Fibroblast of peridontal ligament (primary cell): Measurements from ENCODE around the gene TMEM250.

ENCODE experiments used
- DNase-seq: peaks from one replicate; pipeline ENCODE4 v3.0.0-alpha.2; 2010; ENCODE audit errors: extremely low read depth

TMEM250 gene

GRCh38 chr9:136093995-136094881 is 24.4 kb downstream of the TMEM250 start:
- DNase-seq, result peak; percentile 39

DNA sequence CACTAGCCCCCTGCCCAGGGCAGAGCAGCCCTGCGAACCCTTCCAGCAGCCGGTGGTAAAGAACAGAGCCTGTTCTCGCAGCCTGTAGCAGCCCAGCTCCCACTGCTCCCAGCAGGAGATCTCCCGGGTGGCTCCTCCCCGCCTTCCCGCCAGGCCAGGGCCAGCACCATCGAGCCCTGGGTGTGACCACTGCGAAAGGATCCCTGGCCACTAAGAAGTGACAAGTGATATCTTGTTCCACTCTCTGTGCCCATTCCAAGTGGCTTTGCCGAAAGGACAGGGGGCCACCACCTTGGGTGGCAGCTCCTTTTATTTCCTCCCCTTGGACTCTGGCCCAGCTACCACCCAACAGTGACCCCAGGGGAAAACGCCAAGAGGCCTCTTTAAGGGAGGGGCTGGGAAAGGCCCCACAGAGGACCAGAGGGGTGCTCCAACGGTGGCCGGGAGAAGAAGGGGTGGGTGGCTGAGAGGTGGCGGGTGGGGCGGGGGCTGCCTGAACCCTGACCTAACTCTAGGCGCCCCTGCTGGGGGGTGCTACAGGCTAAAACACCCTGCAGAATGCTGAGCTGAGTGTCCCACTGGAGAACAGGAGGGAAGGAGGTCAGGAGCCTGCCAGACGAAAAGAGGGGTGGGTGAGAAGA is 25.2 kb downstream of the TMEM250 start:
- no peak for DNase-seq

- DNase-seq, result no peak
Measured at GRCh38 chr9:136092741-136093140, 25.9 kb downstream of the TMEM250 start.

DNA sequence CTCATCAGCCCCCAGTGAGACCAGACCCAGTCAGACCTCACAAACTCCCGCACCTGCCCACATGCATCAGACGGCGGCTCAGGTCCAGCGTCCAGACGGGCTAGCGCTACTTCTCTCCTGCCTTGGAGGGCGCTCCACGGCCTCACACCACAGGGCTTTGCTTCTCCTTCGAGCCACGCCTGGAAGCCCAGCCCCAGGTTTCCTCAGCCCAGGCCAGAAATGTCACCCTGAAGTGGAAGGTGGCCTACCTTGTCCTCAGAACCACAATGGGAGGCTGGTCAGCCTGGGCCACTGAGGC is 26.4 kb downstream of the TMEM250 start:
- DNase-seq, result no peak

DNA sequence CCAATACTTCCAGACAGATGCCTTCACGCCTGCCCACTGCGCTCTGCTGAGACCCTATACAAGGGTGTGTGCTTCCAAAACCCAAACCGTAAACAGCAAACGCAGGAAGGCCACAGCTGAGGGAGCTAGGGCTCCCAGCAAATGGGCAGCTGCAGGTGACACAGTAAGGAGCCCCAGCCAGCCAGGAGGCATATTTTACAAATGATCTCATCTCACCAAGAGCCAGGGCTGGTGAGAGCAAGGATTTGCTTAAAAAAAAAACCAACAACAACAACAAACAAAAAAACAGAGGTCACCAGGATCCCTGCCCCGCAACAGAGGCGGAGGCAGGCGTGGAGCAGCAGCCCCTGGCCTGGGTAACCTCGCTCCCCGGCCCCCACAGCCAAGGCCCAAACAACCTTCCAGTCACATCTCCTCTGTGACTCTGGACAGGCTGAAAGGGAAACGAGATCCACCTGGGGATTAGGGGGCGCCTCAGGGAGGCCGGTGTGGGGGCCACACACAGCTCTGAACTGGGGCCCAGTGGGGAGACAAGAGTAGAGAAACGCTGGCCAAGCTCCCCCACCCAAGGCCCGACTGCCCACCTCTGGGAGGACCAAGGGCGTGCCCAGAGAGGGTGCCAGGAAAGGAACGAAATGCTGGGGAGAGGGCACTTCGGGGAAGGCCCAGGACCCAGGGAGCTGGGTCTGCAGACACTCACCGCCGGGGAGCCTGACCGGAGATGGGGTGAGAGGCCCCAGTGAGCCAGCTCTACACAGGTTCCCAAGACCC is 26.9 kb downstream of the TMEM250 start:
- DNase-seq, result no peak

DNA sequence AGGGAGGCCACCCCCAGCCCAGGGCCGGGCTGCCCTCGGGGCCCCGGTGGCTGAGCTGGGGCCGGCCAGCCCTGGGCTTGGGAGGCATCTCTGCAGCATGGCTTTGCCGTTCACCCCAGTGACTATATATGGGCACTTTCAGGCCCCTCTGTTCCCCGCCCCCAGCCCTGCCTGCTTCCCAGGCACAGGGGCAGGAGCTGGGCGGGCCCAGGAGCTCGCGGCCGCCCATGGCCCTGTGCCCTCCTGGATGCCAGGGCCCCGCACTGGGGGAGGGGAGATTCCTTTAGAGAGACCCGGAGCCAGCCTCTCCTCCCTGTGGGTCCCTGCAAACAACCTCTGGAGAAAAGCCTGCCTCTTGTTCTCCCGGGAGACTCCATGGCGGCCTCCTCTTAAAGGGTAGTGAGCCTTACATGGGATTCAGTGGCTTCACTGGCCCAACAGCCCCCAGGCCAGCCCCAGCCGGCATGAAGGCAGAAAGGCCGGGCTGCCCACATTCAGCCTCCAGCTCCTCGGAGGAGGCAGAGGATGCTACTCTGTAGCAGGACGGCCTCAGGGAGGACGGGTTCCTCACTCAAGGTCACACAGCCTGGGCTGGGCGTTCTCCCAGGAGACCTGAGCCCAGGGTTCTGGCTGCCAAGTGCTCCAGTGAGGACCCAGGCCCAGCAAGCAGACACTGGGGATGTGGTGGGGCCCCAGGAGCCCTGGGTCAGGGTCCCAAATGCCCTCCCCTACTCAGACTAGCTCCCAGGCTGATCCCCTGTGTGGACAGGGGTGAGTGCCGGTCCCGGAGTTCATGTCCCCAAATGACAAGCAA is 27.7 kb downstream of the TMEM250 start:
- DNase-seq, result no peak

DNA sequence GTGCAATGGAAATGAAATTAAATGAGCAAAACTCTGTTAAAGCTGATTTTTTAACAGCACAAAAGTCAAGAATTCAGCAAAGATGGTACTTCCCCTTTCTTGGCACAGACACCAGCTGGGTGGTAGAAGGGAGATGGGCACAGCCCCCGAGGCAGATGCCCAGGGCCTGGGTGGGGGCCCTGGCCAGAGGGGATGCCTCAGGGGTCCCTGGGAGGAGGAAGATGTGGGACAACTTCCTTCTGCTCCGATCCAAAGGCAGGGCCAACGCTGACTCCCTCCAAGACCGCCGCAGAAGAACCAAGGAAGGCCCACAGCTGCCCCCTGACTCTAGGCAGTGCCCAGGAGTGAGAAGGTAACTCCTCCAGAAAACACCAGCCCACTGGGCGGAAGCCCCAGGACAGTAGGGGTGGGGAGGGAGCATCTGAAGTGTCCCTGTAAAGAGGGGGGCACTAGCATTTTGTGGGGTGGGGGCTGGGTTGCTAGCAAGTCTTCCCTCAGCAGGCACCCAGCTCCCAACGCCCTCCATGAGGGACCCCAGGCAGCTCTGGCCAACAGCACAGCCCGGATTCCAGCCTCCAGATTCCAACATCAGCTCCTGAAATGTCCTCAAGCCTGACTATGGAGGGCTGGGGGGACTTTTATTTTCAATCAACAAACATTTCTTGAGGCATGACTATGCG is 28.5 kb downstream of the TMEM250 start:
- no peak for DNase-seq

- DNase-seq, result peak; percentile 77
Measured at GRCh38 chr9:136089697-136090045, 29.0 kb downstream of the TMEM250 start.

DNA sequence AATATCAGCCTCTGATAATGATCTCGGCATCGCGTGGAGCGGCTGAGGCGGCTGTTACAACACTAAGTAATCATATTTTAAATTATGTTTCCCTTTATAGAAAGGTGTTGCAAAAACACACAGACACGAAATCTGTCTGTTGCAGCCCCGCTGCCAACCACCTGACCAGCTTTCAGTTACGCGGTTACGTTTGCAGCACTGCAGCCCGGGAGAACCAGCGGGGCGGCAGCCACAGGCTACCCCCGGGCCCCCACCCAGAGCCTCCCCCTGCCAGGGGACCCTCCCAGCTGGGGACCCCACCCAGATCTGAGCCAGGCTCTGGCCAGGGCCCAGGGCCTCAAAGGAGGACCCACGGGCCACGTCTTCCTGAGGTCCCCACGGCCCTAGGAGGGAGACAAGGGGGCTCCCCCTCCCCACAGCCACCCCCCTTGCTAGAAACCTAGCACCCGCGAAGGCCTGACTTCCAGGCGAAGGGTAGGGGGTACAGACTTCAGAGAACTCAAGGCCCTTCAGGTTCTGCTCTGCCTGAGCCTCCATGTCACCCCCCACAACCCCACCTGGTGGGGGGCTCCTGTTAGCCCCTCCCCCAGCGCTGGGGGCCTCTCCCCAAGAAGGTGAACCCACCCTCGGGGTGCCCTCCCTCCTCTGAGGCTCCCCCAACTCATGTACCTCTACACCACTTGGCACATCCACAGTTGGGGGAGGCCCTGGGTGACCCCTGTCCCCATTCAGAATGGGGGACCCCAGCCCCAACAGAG is 29.6 kb downstream of the TMEM250 start:
- no peak for DNase-seq

GRCh38 chr9:136088481-136088938 is 30.2 kb downstream of the TMEM250 start:
- no peak for DNase-seq

GRCh38 chr9:136087741-136088480 is 30.8 kb downstream of the TMEM250 start:
- no peak for DNase-seq

GRCh38 chr9:136086951-136087740 is 31.5 kb downstream of the TMEM250 start:
- no peak for DNase-seq

GRCh38 chr9:136086213-136086881 is 32.3 kb downstream of the TMEM250 start:
- DNase-seq, result no peak

GRCh38 chr9:136085815-136086212 is 32.9 kb downstream of the TMEM250 start:
- DNase-seq, result no peak

GRCh38 chr9:136084063-136084944 is 34.4 kb downstream of the TMEM250 start:
- no peak for DNase-seq

GRCh38 chr9:136083558-136084062 is 35.1 kb downstream of the TMEM250 start:
- DNase-seq, result no peak
